HepG2 (cell line): ENCODE measurements around the gene B4GALT3. TPM values are rescaled to one million over a fixed set of nuclear protein-coding genes. Genes with fewer than 3 reads are reported as not detected.

ENCODE experiments used
- HHEX ChIP-seq: IDR thresholded peaks from 2 replicates; pipeline ENCODE4 v1.6.1; 2016; ENCODE audit warnings: control low read depth
- HNRNPK ChIP-seq: fragments of 200-400 bp; formaldehyde crosslinking; IDR thresholded peaks from 2 replicates; pipeline ENCODE4 v1.6.1; 2018; ENCODE audit warnings: low read length, low read depth, moderate library complexity, mild to moderate bottlenecking; ENCODE audit not compliant: poor library complexity, severe bottlenecking
- HOXA7 ChIP-seq: sonication (generic); formaldehyde crosslinking; IDR thresholded peaks from 2 replicates; pipeline ENCODE4 v1.8.1; 2022; ENCODE audit warnings: mild to moderate bottlenecking, missing genetic modification reagents, moderate library complexity
- MXD4 ChIP-seq: IDR thresholded peaks from 2 replicates; pipeline ENCODE4 v1.6.1; 2016; ENCODE audit warnings: mild to moderate bottlenecking, missing biosample characterization, missing genetic modification reagents
- NBN ChIP-seq: fragments of 450-650 bp; conservative IDR thresholded peaks from 2 replicates; pipeline ENCODE4 v1.6.1; 2017
- SALL2 ChIP-seq: sonication (generic); formaldehyde crosslinking; IDR thresholded peaks from 2 replicates; pipeline ENCODE4 v1.8.1; 2023; ENCODE audit warnings: mild to moderate bottlenecking, missing genetic modification reagents, inconsistent platforms
- SNRNP70 ChIP-seq: fragments of 200-400 bp; formaldehyde crosslinking; IDR thresholded peaks from 2 replicates; pipeline ENCODE4 v1.6.1; 2017; ENCODE audit warnings: mild to moderate bottlenecking, low read depth, low read length, moderate library complexity
- ZMYM4 ChIP-seq: sonication (generic); formaldehyde crosslinking; IDR thresholded peaks from 2 replicates; pipeline ENCODE4 v1.8.1; 2023; ENCODE audit warnings: mild to moderate bottlenecking, missing genetic modification reagents
- ZNF510 ChIP-seq: sonication (generic); formaldehyde crosslinking; IDR thresholded peaks from 2 replicates; pipeline ENCODE4 v1.4.0; 2020; ENCODE audit warnings: low read depth, mild to moderate bottlenecking, missing genetic modification reagents
- polyA plus RNA-seq, 8 experiments: library from polyadenylated mRNA; depleted of rRNA in 3 of 8; stranded (reverse) in 7 of 8; unstranded in 1 of 8; fragments of >200 nt; fragmentation: Illumina TruSeq in 4 of 8; extraction: Trizol in 4 of 8; gene quantifications; 2 replicates each; pipeline versions ENCODE4 v1.2.1 to v1.2.3, GENCODE V29; 2011 to 2016; ENCODE audit warnings: low read depth in 4 of 8, missing spikeins in 1 of 8, mixed read lengths in 1 of 8; ENCODE audit not compliant: insufficient read depth in 1 of 8
- total RNA-seq, 5 experiments: library from RNA; depleted of rRNA; stranded (reverse); fragments of >200 nt; fragmentation: Illumina TruSeq; extraction: Trizol; gene quantifications; 2 replicates each; pipeline ENCODE4 v1.2.3, GENCODE V29; 2016; ENCODE audit warnings: low read depth in 1 of 5
- TF ChIP-seq, protein P1 (sequence below): sonication (generic); formaldehyde crosslinking; IDR thresholded peaks from 2 replicates; pipeline ENCODE4 v1.5.1; 2020; ENCODE audit warnings: missing genetic modification reagents, mild to moderate bottlenecking, borderline replicate concordance
- TF ChIP-seq, protein P2 (sequence below): IDR thresholded peaks from 2 replicates; pipeline ENCODE4 v1.6.1; 2016; ENCODE audit warnings: low read depth, missing genetic modification reagents, missing compliant biosample characterization
- TF ChIP-seq, protein P3 (sequence below): IDR thresholded peaks from 2 replicates; pipeline ENCODE4 v1.6.1; 2016
- TF ChIP-seq, protein P4 (sequence below): sonication (generic); formaldehyde crosslinking; IDR thresholded peaks from 2 replicates; pipeline ENCODE4 v1.8.1; 2023; ENCODE audit warnings: mild to moderate bottlenecking, inconsistent platforms, moderate library complexity, missing genetic modification reagents, borderline replicate concordance
- TF ChIP-seq, protein P5 (sequence below): sonication (generic); formaldehyde crosslinking; IDR thresholded peaks from 2 replicates; pipeline ENCODE4 v1.5.0; 2020; ENCODE audit warnings: mild to moderate bottlenecking, missing genetic modification reagents
- TF ChIP-seq, protein P6 (sequence below): sonication (generic); formaldehyde crosslinking; IDR thresholded peaks from 2 replicates; pipeline ENCODE4 v1.4.0; 2020; ENCODE audit warnings: missing genetic modification reagents

Gene B4GALT3
- total and polyA plus RNA-seq, 2 of the 13 experiments (the other 11 are each of a cell fraction or from before 2014, with no cell fraction given), result 35.6 to 40.4 TPM

DNA sequence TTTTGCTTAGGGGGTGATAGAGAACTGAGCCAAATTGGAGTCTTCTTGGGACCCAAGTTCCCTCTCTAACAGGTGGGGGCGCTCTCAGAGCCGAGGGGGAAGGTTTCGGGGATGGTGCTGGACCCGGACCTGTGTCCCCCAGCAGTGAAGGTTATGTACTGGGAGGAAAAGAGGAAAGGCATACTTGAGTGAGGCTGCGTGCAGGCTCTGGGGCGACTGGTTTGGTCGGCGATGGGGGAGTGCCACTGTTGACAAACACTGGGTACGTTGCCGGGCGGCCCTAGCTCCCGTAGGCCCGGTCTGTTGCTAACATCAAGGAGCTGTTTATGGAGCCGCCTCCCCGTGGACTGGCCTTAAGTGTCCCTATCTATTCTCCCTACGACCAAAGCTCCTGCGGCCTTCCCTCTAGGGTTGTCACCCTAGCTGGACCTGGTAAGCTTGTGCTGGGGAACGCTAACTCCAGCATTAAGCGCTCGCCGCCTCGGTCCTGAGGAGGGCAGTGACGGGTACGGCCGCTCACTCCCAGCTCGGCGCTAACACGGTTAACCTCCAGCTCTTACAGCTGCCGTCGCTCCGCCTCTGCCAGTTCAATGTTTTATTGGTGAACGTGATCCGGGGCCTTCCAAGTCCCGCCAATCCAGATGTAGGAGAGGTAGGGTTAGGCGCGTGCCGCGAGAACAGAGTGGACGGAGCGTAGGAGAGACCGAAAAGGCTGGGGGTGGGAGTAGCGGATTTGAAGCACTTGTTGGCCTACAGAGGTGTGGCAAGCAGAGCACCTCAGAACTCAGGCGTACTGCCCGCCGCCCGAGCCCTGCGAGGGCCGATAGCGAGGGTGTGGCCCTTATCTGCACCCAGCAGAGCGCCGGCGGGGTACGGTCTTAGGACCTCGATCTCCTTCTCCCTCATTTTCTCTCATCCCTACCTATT, 11.3 kb downstream of the B4GALT3 start, which contains the start of gene PPOX (continued):
- TF ChIP-seq, protein P1, sequence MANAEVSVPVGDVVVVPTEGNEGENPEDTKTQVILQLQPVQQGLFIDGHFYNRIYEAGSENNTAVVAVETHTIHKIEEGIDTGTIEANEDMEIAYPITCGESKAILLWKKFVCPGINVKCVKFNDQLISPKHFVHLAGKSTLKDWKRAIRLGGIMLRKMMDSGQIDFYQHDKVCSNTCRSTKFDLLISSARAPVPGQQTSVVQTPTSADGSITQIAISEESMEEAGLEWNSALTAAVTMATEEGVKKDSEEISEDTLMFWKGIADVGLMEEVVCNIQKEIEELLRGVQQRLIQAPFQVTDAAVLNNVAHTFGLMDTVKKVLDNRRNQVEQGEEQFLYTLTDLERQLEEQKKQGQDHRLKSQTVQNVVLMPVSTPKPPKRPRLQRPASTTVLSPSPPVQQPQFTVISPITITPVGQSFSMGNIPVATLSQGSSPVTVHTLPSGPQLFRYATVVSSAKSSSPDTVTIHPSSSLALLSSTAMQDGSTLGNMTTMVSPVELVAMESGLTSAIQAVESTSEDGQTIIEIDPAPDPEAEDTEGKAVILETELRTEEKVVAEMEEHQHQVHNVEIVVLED (CRISPR knock-in tag), result peak; percentile 84
- no peak for TF ChIP-seq HNRNPK
- TF ChIP-seq ZMYM4 (CRISPR knock-in tag), result peak; percentile 92
- TF ChIP-seq SALL2 (CRISPR knock-in tag), result peak; percentile 82
- no peak for TF ChIP-seq HOXA7
- TF ChIP-seq, protein P2, sequence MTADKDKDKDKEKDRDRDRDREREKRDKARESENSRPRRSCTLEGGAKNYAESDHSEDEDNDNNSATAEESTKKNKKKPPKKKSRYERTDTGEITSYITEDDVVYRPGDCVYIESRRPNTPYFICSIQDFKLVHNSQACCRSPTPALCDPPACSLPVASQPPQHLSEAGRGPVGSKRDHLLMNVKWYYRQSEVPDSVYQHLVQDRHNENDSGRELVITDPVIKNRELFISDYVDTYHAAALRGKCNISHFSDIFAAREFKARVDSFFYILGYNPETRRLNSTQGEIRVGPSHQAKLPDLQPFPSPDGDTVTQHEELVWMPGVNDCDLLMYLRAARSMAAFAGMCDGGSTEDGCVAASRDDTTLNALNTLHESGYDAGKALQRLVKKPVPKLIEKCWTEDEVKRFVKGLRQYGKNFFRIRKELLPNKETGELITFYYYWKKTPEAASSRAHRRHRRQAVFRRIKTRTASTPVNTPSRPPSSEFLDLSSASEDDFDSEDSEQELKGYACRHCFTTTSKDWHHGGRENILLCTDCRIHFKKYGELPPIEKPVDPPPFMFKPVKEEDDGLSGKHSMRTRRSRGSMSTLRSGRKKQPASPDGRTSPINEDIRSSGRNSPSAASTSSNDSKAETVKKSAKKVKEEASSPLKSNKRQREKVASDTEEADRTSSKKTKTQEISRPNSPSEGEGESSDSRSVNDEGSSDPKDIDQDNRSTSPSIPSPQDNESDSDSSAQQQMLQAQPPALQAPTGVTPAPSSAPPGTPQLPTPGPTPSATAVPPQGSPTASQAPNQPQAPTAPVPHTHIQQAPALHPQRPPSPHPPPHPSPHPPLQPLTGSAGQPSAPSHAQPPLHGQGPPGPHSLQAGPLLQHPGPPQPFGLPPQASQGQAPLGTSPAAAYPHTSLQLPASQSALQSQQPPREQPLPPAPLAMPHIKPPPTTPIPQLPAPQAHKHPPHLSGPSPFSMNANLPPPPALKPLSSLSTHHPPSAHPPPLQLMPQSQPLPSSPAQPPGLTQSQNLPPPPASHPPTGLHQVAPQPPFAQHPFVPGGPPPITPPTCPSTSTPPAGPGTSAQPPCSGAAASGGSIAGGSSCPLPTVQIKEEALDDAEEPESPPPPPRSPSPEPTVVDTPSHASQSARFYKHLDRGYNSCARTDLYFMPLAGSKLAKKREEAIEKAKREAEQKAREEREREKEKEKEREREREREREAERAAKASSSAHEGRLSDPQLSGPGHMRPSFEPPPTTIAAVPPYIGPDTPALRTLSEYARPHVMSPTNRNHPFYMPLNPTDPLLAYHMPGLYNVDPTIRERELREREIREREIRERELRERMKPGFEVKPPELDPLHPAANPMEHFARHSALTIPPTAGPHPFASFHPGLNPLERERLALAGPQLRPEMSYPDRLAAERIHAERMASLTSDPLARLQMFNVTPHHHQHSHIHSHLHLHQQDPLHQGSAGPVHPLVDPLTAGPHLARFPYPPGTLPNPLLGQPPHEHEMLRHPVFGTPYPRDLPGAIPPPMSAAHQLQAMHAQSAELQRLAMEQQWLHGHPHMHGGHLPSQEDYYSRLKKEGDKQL (CRISPR knock-in tag), result no peak
- no peak for TF ChIP-seq NBN
- TF ChIP-seq, protein P3, sequence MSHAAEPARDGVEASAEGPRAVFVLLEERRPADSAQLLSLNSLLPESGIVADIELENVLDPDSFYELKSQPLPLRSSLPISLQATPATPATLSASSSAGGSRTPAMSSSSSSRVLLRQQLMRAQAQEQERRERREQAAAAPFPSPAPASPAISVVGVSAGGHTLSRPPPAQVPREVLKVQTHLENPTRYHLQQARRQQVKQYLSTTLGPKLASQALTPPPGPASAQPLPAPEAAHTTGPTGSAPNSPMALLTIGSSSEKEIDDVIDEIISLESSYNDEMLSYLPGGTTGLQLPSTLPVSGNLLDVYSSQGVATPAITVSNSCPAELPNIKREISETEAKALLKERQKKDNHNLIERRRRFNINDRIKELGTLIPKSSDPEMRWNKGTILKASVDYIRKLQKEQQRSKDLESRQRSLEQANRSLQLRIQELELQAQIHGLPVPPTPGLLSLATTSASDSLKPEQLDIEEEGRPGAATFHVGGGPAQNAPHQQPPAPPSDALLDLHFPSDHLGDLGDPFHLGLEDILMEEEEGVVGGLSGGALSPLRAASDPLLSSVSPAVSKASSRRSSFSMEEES (CRISPR knock-in tag), result no peak
- no peak for TF ChIP-seq HHEX (CRISPR knock-in tag)
- TF ChIP-seq, protein P4, sequence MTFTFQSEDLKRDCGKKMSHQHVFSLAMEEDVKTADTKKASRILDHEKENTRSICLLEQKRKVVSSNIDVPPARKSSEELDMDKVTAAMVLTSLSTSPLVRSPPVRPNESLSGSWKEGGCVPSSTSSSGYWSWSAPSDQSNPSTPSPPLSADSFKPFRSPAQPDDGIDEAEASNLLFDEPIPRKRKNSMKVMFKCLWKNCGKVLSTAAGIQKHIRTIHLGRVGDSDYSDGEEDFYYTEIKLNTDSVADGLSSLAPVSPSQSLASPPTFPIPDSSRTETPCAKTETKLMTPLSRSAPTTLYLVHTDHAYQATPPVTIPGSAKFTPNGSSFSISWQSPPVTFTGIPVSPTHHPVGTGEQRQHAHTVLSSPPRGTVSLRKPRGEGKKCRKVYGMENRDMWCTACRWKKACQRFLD (CRISPR knock-in tag), result peak; percentile 12; the same call in 1 of the 2 replicates
- no peak for TF ChIP-seq SNRNP70
- TF ChIP-seq, protein P5, sequence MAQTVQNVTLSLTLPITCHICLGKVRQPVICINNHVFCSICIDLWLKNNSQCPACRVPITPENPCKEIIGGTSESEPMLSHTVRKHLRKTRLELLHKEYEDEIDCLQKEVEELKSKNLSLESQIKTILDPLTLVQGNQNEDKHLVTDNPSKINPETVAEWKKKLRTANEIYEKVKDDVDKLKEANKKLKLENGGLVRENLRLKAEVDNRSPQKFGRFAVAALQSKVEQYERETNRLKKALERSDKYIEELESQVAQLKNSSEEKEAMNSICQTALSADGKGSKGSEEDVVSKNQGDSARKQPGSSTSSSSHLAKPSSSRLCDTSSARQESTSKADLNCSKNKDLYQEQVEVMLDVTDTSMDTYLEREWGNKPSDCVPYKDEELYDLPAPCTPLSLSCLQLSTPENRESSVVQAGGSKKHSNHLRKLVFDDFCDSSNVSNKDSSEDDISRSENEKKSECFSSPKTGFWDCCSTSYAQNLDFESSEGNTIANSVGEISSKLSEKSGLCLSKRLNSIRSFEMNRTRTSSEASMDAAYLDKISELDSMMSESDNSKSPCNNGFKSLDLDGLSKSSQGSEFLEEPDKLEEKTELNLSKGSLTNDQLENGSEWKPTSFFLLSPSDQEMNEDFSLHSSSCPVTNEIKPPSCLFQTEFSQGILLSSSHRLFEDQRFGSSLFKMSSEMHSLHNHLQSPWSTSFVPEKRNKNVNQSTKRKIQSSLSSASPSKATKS (CRISPR knock-in tag), result no peak
- no peak for TF ChIP-seq ZNF510
- TF ChIP-seq, protein P6, sequence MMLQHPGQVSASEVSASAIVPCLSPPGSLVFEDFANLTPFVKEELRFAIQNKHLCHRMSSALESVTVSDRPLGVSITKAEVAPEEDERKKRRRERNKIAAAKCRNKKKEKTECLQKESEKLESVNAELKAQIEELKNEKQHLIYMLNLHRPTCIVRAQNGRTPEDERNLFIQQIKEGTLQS (CRISPR knock-in tag), result no peak; the same call in 1 of the 2 replicates
- peak; percentile 71; the same call in 1 of the 2 replicates for TF ChIP-seq MXD4 (CRISPR knock-in tag)
